Liver (tissue), 9 donors: ENCODE data around the gene PSD4. TPM values are rescaled to one million over a fixed set of nuclear protein-coding genes. Genes with fewer than 3 reads are reported as not detected.

Experiments used
- DNase-seq: peaks from one replicate; pipeline ENCODE4 v3.0.0-alpha.2; 2017; ENCODE audit warnings: low spot score
- H3K27ac ChIP-seq, 2 donors: one replicate each; pipeline ENCODE4 v1.7.0; 2013; ENCODE audit warnings: inconsistent platforms in 2 of 2, low read length in 2 of 2, control low read depth in 1 of 2, low read depth in 1 of 2, mild to moderate bottlenecking in 1 of 2
- H3K27me3 ChIP-seq, 4 donors: one replicate each; pipeline versions ENCODE4 v1.6.1 to v1.7.0; 2013; ENCODE audit warnings: low read length in 3 of 4, inconsistent platforms in 1 of 4, mild to moderate bottlenecking in 1 of 4, moderate library complexity in 1 of 4; ENCODE audit not compliant: control insufficient read depth in 4 of 4, insufficient read depth in 4 of 4
- H3K36me3 ChIP-seq, 4 donors: one replicate each; pipeline versions ENCODE4 v1.6.1 to v1.7.0; 2013; ENCODE audit warnings: low read length in 3 of 4, mild to moderate bottlenecking in 3 of 4, low read depth in 1 of 4, moderate library complexity in 1 of 4; ENCODE audit not compliant: control insufficient read depth in 4 of 4, insufficient read depth in 3 of 4
- H3K4me1 ChIP-seq, 4 donors: one replicate each; pipeline versions ENCODE4 v1.6.1 to v1.7.0; 2013; ENCODE audit warnings: low read length in 3 of 4, mild to moderate bottlenecking in 3 of 4, moderate library complexity in 1 of 4; ENCODE audit not compliant: control insufficient read depth in 4 of 4, insufficient read depth in 4 of 4
- H3K4me3 ChIP-seq, 3 donors: one replicate each; pipeline versions ENCODE4 v1.6.1 to v1.7.0; 2013; ENCODE audit warnings: low read length in 3 of 3, control low read depth in 1 of 3, low read depth in 1 of 3, mild to moderate bottlenecking in 1 of 3
- H3K9ac ChIP-seq, 2 donors: one replicate each; pipeline ENCODE4 v1.7.0; 2013; ENCODE audit warnings: low read length in 2 of 2, mild to moderate bottlenecking in 2 of 2, moderate library complexity in 2 of 2, control low read depth in 1 of 2, low read depth in 1 of 2
- H3K9me3 ChIP-seq, 4 donors: one replicate each; pipeline versions ENCODE4 v1.6.1 to v1.7.0; 2013; ENCODE audit warnings: low read length in 3 of 4; ENCODE audit not compliant: control insufficient read depth in 4 of 4
- EGR1 ChIP-seq, 2 donors: IDR thresholded peaks; 2 replicates each; pipeline ENCODE4 v1.6.1; 2016 to 2018; ENCODE audit warnings: antibody characterized with exemption in 2 of 2, low read depth in 2 of 2
- FOXA1 ChIP-seq: IDR thresholded peaks from 2 replicates; pipeline ENCODE4 v1.6.1; 2016; ENCODE audit warnings: antibody characterized with exemption
- FOXA2 ChIP-seq: IDR thresholded peaks from 2 replicates; pipeline ENCODE4 v1.6.1; 2016; ENCODE audit warnings: antibody characterized with exemption
- GABPA ChIP-seq, 2 donors: IDR thresholded peaks in 1 of 2; conservative IDR thresholded peaks in 1 of 2; 2 replicates each; pipeline ENCODE4 v1.6.1; 2016; ENCODE audit warnings: antibody characterized with exemption in 2 of 2, mild to moderate bottlenecking in 1 of 2, moderate library complexity in 1 of 2
- HNF4A ChIP-seq, 2 donors: conservative IDR thresholded peaks; 2 replicates each; pipeline ENCODE4 v1.6.1; 2016; ENCODE audit warnings: antibody characterized with exemption in 2 of 2, mild to moderate bottlenecking in 2 of 2
- HNF4G ChIP-seq: IDR thresholded peaks from 2 replicates; pipeline ENCODE4 v1.6.1; 2016; ENCODE audit warnings: antibody characterized with exemption
- JUND ChIP-seq, 2 donors: IDR thresholded peaks; 2 replicates each; pipeline ENCODE4 v1.6.1; 2016; ENCODE audit warnings: antibody characterized with exemption in 2 of 2
- NR2F2 ChIP-seq: IDR thresholded peaks from 2 replicates; pipeline ENCODE4 v1.6.1; 2016; ENCODE audit warnings: antibody characterized with exemption
- RAD21 ChIP-seq, 2 donors: IDR thresholded peaks; 2 replicates each; pipeline ENCODE4 v1.6.1; 2016; ENCODE audit warnings: antibody characterized with exemption in 2 of 2, mild to moderate bottlenecking in 2 of 2
- RXRA ChIP-seq, 2 donors: IDR thresholded peaks; 2 replicates each; pipeline ENCODE4 v1.6.1; 2017 to 2018; ENCODE audit warnings: antibody characterized with exemption in 2 of 2, mild to moderate bottlenecking in 1 of 2
- SP1 ChIP-seq: IDR thresholded peaks from 2 replicates; pipeline ENCODE4 v1.6.1; 2018; ENCODE audit warnings: antibody characterized with exemption, mild to moderate bottlenecking
- YY1 ChIP-seq: IDR thresholded peaks from 2 replicates; pipeline ENCODE4 v1.6.1; 2016; ENCODE audit warnings: antibody characterized with exemption, mild to moderate bottlenecking
- WGBS: extraction: QIAGEN DNeasy Blood & Tissue Kit; methylation state at CpG from one replicate; pipeline ENCODE4 v1.1.7; 2013; 5-methylcytosine and 5-hydroxymethylcytosine counted together
- polyA plus RNA-seq, 2 donors: library from polyadenylated mRNA; stranded (reverse) in 1 of 2; unstranded in 1 of 2; fragments of 200-250 nt in 1 of 2; fragments of >200 nt in 1 of 2; fragmentation: Nextera tagmentation in 1 of 2; extraction: Ambion mirVana in 1 of 2; gene quantifications; one replicate each; pipeline versions ENCODE4 v1.2.1 to v1.2.3, GENCODE V29; 2013 to 2015
- total RNA-seq, 2 donors: library from RNA; depleted of rRNA; stranded (reverse); fragments of >200 nt; gene quantifications; one replicate each; pipeline ENCODE4 v1.2.3, GENCODE V29; 2014
- TF ChIP-seq, protein P1 (sequence below): IDR thresholded peaks from 2 replicates; pipeline ENCODE4 v1.6.1; 2016; ENCODE audit warnings: antibody characterized with exemption
- TF ChIP-seq, protein P2 (sequence below): IDR thresholded peaks from 2 replicates; pipeline ENCODE4 v1.6.1; 2016; ENCODE audit warnings: antibody characterized with exemption
- TF ChIP-seq, protein P3 (sequence below): IDR thresholded peaks from 2 replicates; pipeline ENCODE4 v1.6.1; 2016; ENCODE audit warnings: antibody characterized with exemption
- TF ChIP-seq, protein P4 (sequence below): fragments of 150-350 bp; IDR thresholded peaks from 2 replicates; pipeline ENCODE4 v1.5.1; 2017; ENCODE audit warnings: improper control_type of control experiment, low read depth, low read length; ENCODE audit not compliant: missing input control
- donor health status: healthy.
- donor health status: healthy.
- donor health status: healthy.
- donor health status: healthy.
- donor health status: healthy.

Gene PSD4
- total and polyA plus RNA-seq, 4 donors = 16.4 to 83.2 (median 34.4) TPM

DNA sequence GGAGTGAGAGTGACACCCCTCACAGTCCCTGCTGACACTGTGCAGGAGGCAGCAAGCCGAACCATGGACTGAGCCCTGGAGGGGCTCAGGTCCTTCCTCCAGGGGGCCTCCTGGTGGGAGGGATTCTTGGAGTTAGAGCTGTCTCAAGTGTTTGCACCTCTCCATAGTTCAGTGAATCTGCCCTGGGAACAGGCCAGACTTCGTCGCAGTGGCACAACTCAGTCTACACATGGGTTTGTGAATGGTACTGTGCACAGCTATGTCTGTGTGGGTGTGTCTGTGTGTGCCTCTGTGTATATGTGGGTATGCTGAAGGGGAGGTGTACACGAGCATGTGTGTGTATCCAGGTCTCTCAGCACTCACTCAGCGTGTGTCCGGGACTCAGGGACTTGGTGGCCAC, 68.6 kb downstream of the PSD4 start:
- H3K27ac ChIP-seq = no peak overlapping the region
- no peaks in the 10 kb centered on the region for H3K27me3 ChIP-seq
- TF ChIP-seq, protein P1, sequence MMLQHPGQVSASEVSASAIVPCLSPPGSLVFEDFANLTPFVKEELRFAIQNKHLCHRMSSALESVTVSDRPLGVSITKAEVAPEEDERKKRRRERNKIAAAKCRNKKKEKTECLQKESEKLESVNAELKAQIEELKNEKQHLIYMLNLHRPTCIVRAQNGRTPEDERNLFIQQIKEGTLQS = no peak
- no peaks in the 10 kb centered on the region for H3K36me3 ChIP-seq
- no peaks in the 10 kb centered on the region for H3K9me3 ChIP-seq
- H3K9ac ChIP-seq = no peak overlapping the region
- peaks cover 8 to 34% (median 14%) of the 10 kb centered on the region in 4 donors for H3K4me1 ChIP-seq
- DNase-seq = no peak
- 95% methylated on average over 6 of the region's 6 CpGs for WGBS
- no peak overlapping the region for H3K4me3 ChIP-seq

DNA sequence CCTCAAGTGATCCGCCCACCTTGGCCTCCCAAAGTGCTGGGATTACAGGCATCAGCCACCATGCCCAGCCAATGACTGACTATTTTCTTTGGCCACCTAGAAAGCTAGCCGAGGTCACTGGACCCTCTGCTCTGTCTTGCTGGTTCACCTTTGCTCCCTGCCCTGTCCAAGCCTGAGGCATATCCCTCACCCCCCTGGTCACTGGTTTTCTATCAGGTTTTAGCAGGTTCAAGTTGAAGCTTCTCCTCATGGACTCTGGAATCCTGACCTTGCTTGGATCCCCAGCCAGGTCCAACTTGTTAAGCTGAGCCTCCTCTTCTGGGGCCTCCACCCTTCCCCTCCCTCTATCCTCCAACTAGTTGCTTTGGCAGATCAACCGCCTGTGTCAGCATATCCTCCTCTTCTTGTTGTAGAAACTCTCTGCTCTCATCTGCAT, 71.5 kb downstream of the PSD4 start:
- DNase-seq = no peak
- no peaks in the 10 kb centered on the region for H3K27me3 ChIP-seq
- H3K9ac ChIP-seq = no peak overlapping the region
- no peak overlapping the region for H3K4me3 ChIP-seq
- H3K4me1 ChIP-seq = peaks cover 7 to 33% (median 13%) of the 10 kb centered on the region in 4 donors
- no peaks in the 10 kb centered on the region for H3K36me3 ChIP-seq
- H3K9me3 ChIP-seq = no peaks in the 10 kb centered on the region
- TF ChIP-seq FOXA2 = peak; percentile 14
- TF ChIP-seq, protein P2, sequence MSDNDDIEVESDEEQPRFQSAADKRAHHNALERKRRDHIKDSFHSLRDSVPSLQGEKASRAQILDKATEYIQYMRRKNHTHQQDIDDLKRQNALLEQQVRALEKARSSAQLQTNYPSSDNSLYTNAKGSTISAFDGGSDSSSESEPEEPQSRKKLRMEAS = peak; percentile 72
- TF ChIP-seq, protein P3, sequence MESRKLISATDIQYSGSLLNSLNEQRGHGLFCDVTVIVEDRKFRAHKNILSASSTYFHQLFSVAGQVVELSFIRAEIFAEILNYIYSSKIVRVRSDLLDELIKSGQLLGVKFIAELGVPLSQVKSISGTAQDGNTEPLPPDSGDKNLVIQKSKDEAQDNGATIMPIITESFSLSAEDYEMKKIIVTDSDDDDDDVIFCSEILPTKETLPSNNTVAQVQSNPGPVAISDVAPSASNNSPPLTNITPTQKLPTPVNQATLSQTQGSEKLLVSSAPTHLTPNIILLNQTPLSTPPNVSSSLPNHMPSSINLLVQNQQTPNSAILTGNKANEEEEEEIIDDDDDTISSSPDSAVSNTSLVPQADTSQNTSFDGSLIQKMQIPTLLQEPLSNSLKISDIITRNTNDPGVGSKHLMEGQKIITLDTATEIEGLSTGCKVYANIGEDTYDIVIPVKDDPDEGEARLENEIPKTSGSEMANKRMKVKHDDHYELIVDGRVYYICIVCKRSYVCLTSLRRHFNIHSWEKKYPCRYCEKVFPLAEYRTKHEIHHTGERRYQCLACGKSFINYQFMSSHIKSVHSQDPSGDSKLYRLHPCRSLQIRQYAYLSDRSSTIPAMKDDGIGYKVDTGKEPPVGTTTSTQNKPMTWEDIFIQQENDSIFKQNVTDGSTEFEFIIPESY = no peak
- TF ChIP-seq RAD21 (IDR thresholded peaks at IDR 0.05) = peak in 1 of 2 donors; percentile 50
- peak; percentile 90 for TF ChIP-seq SP1
- peak; percentile 80 for TF ChIP-seq HNF4G
- no peak for TF ChIP-seq FOXA1
- TF ChIP-seq, protein P1 = no peak
- TF ChIP-seq, protein P4, sequence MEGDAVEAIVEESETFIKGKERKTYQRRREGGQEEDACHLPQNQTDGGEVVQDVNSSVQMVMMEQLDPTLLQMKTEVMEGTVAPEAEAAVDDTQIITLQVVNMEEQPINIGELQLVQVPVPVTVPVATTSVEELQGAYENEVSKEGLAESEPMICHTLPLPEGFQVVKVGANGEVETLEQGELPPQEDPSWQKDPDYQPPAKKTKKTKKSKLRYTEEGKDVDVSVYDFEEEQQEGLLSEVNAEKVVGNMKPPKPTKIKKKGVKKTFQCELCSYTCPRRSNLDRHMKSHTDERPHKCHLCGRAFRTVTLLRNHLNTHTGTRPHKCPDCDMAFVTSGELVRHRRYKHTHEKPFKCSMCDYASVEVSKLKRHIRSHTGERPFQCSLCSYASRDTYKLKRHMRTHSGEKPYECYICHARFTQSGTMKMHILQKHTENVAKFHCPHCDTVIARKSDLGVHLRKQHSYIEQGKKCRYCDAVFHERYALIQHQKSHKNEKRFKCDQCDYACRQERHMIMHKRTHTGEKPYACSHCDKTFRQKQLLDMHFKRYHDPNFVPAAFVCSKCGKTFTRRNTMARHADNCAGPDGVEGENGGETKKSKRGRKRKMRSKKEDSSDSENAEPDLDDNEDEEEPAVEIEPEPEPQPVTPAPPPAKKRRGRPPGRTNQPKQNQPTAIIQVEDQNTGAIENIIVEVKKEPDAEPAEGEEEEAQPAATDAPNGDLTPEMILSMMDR = no peak
- TF ChIP-seq GABPA (IDR thresholded peaks at IDR 0.05 in 1 of 2, conservative IDR thresholded peaks at IDR 0.05 in 1 of 2) = peak in 1 of 2 donors; percentile 6
- peak; percentile 94 to 95 for TF ChIP-seq RXRA (IDR thresholded peaks at IDR 0.05)
- peak; percentile 57 for TF ChIP-seq NR2F2
- peak; percentile 95 for TF ChIP-seq HNF4A (conservative IDR thresholded peaks at IDR 0.05)
- peak in 1 of 2 donors; percentile 64 for TF ChIP-seq JUND (IDR thresholded peaks at IDR 0.05)
- TF ChIP-seq YY1 = peak; percentile 57
- H3K27ac ChIP-seq = peak overlapping the region; percentile 29 to 51
- WGBS = 47% methylated on average over 3 of the region's 3 CpGs

DNA sequence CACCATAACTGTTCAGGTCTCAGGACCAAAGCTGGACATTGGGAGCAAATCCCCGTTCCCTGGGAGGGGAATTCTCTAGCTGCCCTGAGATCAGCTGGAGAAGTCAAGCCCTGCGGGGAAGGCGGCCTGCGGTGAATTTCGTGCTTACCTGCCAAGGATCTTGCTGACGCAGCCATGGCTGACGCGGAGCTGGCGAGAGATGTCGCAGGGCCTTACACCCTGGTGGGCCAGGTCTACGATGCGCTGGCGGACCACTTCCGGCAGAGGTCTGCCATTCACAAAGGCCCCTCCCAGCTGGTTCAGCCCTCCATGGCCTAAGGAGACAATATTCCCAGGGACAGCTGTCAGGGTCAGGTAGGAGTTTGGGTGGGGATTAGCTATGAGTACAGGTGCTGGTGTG, 72.8 kb downstream of the PSD4 start:
- H3K4me3 ChIP-seq = no peak overlapping the region
- no peaks in the 10 kb centered on the region for H3K9me3 ChIP-seq
- no peak for DNase-seq
- 90% methylated on average over 14 of the region's 14 CpGs for WGBS
- no peak overlapping the region for H3K27ac ChIP-seq
- H3K27me3 ChIP-seq = no peaks in the 10 kb centered on the region
- no peak for TF ChIP-seq NR2F2
- TF ChIP-seq, protein P2 = no peak
- no peak for TF ChIP-seq RAD21 (IDR thresholded peaks at IDR 0.05)
- TF ChIP-seq HNF4A (conservative IDR thresholded peaks at IDR 0.05) = no peak
- no peak for TF ChIP-seq EGR1 (IDR thresholded peaks at IDR 0.05; ENCODE audit: low read depth in 2 of 2)
- H3K36me3 ChIP-seq = no peaks in the 10 kb centered on the region
- H3K4me1 ChIP-seq = peaks cover 7 to 30% (median 12%) of the 10 kb centered on the region in 4 donors
- H3K9ac ChIP-seq = no peak overlapping the region
